HG02973 (cell line): ENCODE measurements around the gene AVEN.
"Not testable (repeated sequence)": the region's sequence is repeated elsewhere in the genome, so short reads cannot be mapped to it uniquely, and the experiment has no call there.

Source experiments
- ATAC-seq: cut with Tn5 transposase; IDR thresholded peaks from one replicate; pipeline ENCODE4 v1.9.1; 2021; ENCODE audit warnings: moderate library complexity; ENCODE audit not compliant: unreplicated experiment

The AVEN gene

GRCh38 chr15:33857726-33858125, 181.3 kb downstream of the AVEN start:
- ATAC-seq, result no peak

GRCh38 chr15:33852570-33852969, 186.4 kb downstream of the AVEN start:
- no peak for ATAC-seq

- no peak for ATAC-seq
These were observed 186.9 kb downstream of the AVEN start for GRCh38 chr15:33852094-33852493.

- ATAC-seq, result no peak
These were observed 187.9 kb downstream of the AVEN start for GRCh38 chr15:33851079-33851478.

GRCh38 chr15:33848011-33848410, 191.0 kb downstream of the AVEN start:
- ATAC-seq, result no peak

- no peak for ATAC-seq
These were observed 192.1 kb downstream of the AVEN start for GRCh38 chr15:33846862-33847261.

- no peak for ATAC-seq
These were observed 192.9 kb downstream of the AVEN start for GRCh38 chr15:33846142-33846541.

GRCh38 chr15:33844597-33844996, 194.4 kb downstream of the AVEN start:
- no peak for ATAC-seq

- ATAC-seq, result no peak
These were observed 194.8 kb downstream of the AVEN start for GRCh38 chr15:33844186-33844585.

- no peak for ATAC-seq
These were observed 198.4 kb downstream of the AVEN start for GRCh38 chr15:33840615-33841014.

- ATAC-seq, result no peak
These were observed 199.5 kb downstream of the AVEN start for GRCh38 chr15:33839540-33839939.

GRCh38 chr15:33837294-33837693, 201.7 kb downstream of the AVEN start:
- no peak for ATAC-seq

GRCh38 chr15:33834892-33835743, 203.9 kb downstream of the AVEN start:
- ATAC-seq, result no peak

- no peak for ATAC-seq
These were observed 207.4 kb downstream of the AVEN start for GRCh38 chr15:33831646-33832045.

GRCh38 chr15:33830351-33830750, 208.7 kb downstream of the AVEN start:
- ATAC-seq, result no peak

- no peak for ATAC-seq
These were observed 212.8 kb downstream of the AVEN start for GRCh38 chr15:33826201-33826600.

- ATAC-seq, result no peak
These were observed 213.6 kb downstream of the AVEN start for GRCh38 chr15:33825453-33825852.

GRCh38 chr15:33823119-33823518, 215.9 kb downstream of the AVEN start:
- ATAC-seq, result no peak

GRCh38 chr15:33822479-33822878, 216.5 kb downstream of the AVEN start:
- no peak for ATAC-seq

GRCh38 chr15:33819499-33819898, 219.5 kb downstream of the AVEN start:
- not testable (repeated sequence) for ATAC-seq
